GM11168 (cell line): ENCODE measurements around the gene PEX14.

Source experiments
- in situ Hi-C: fragments of 300-500 bp; cut with MboI; formaldehyde crosslinking; loops from one replicate; pipeline ENCODE4 v1.12.0; 2022; ENCODE audit warnings: low sequenced_read_pairs; ENCODE audit not compliant: unreplicated experiment

PEX14 gene

DNA sequence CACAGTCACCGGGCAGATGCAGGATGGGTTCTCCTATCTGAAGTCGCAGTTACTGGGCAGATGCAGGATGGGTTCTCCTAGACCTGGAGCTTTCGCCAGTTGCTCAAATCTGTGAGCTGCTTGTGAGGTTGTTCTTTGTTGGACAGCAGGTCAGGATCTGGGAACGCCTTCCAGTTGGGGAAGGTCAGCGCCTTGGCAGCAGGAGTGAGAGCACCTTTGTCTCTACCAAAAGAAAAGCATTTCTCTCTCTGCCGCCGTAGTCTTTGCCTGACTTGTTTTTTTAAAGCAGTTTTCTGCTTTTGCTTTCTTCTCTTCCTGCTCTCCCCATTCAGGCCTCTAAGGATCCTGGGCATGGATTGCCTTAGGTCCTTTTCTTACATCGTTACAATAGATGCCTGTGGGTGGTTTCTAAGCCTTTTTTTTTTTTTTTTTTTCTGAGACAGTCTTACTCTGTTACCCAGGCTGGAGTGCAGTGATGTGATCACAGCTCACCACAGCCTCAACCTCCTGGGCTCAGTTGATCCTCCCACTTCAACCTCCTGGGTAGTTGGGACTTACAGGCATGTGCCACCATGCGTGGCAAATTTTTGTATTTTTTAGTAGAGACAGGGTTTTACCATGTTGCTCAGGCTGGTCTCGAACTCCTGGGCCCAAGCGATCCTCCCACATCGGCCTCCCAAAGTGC is 15.7 kb downstream of the PEX14 start:
- in situ Hi-C loops, result loop anchor here (5.0 to 10.0 kb wide), 2 partner anchors 58 to 204 kb away; partner anchors contain the start of gene CENPS

DNA sequence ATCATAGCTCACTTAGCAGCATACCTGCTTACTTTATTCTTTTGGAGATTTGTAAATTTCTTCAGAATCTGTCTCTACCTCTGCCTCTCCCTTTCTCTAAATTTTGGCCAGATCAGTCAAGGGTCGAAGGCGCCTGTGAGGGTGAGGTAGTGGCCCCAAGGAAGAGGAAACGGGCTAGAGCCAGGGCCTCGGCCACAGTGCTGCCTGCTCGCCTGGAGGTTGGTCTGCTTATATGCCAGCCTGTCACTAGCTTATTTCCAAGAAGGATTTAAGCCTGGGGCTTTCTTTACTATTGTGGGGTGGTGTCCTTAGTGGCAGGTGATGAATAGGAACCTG is 19.6 kb downstream of the PEX14 start:
- in situ Hi-C loops, result loop anchor here (5.0 to 10.0 kb wide), 2 partner anchors 62 to 200 kb away; partner anchors contain the start of gene CENPS

DNA sequence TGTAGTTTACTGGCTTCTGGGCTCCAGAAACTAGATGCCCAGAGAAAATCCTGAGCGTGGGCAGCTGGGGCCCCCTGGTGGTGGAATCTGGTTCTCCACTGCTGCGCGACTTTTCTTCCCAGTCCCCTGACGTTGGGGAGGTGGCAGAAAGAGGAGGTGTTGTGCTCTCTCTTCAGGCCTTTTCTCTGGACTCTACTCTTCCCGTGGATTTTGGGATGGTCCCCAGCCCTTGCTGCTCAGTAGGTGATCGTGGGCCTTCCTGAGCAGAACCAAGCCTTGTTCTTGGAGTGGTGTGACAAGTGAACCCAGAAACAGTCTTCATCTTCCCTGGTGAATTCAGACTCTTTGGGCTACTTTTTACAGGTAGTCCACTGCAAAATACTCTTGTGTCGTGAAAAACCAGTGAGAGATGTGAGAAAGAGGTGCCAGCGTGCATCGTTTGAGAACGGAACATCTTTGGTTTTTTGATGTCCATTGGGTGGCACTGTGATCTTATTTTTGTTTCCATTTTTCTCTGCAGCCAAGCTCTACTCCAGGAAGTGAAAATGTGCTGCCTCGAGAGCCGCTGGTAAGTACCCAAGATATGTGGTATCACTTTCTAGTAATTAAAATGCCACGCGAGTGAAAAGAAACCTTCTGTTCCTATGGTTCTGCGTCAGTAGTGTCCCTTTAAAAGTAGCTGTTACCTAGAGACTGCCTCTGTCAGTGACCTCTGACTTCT is 20.2 kb downstream of the PEX14 start:
- in situ Hi-C loops, result loop anchor here (5.0 to 10.0 kb wide), 2 partner anchors 63 to 200 kb away; partner anchors contain the start of gene CENPS

DNA sequence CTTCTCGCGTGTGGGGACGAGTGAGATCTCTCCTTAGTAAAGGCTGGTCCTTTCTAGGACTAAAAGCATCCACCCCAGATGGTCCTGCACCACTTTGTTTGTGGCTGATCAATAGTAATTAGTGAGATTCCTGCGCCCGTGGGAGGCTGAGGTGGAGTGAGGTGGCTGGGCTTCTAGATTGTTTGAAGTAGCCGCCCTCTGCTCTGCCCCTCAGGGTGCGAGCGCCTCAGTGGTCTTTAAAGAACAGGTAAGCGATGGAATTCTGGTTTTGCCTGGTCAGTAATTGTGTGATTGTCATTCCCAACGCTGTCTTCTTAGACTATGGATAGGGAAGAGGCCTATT is 20.7 kb downstream of the PEX14 start:
- in situ Hi-C loops, result loop anchor here (10.0 kb wide), 1 partner anchor 199 kb away; no protein-coding TSS in a partner anchor

DNA sequence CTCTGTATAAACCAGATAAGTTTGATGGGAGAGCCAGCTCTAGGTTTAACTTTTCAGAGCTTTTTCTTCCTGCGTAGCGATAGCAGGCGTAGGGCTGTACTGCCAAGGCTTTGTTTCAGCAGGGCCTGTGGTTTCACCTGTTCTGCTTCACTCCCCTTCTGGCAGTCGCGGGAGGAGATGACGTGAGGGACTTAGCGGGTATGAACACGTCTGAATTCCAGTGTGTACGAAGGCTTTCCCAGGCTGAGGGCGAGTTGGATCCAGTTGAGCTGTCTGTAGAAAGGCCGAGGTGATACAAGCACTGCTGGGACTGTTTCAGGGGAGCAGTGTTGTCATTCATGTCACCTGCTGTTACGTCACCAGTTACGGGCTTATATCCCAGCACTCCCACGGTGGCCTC is 21.2 kb downstream of the PEX14 start:
- in situ Hi-C loops, result loop anchor here (10.0 kb wide), 1 partner anchor 199 kb away; no protein-coding TSS in a partner anchor

DNA sequence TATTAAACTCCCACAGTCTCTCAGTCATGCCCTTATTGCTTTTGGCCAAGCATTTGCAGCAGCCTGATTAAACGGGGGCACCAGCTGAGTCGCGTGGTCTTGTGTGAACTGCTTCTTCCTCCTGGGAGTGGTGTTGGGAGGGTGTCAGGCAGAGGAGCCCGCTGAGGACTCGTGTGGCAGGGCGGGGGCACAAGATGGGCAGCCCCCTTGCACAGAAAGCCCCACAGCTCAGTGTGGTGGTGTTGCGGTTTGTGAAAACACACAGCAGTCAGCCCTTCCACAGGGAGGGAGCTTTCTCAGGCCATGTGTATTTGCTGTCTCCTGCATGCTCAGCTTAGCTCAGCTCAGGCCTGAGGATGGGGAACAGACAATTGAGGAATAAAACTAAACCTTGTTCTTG is 22.4 kb downstream of the PEX14 start:
- in situ Hi-C loops, result loop anchor here (10.0 kb wide), 1 partner anchor 198 kb away; no protein-coding TSS in a partner anchor

DNA sequence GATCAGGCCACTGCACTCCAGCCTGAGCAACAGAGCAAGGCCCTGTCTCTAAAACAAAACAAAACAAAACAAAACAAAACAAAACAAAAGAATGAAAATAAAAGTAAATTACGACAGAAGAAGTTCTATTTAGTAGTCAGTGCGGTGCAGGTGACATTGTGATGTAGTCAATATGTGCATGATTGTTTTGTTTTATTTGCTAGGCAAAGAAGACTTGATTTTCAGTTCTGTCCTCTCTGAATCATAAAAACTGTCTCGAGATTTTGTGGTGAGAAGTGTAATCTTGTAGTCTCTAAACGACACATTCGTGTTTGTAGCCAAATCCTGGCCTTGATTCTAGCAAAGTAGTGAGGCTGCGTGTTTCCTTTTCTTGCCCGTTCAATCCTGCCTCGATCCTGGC is 23.5 kb downstream of the PEX14 start:
- in situ Hi-C loops, result loop anchor here (10.0 kb wide), 1 partner anchor 197 kb away; no protein-coding TSS in a partner anchor

DNA sequence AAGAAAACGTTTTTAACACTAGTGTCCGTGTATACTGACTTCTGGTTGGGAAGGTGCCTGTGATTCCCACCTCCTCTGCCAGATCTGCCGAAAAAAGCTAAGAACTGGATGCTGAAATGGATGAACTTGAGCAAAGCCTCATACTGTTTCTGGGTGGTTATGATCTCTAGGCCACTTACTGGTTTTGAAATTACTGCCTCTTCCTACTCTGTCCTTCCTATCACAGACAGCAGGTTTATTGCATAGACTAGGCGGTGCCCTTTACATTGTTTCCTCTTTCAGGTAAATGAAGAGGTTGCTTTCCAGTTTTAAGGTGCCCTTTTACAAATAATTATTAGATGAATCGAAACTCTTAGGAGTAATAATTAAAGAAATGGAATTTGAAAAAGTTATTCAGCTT is 27.5 kb downstream of the PEX14 start:
- in situ Hi-C loops, result loop anchor here (10.0 kb wide), 1 partner anchor 373 kb away; no protein-coding TSS in a partner anchor

DNA sequence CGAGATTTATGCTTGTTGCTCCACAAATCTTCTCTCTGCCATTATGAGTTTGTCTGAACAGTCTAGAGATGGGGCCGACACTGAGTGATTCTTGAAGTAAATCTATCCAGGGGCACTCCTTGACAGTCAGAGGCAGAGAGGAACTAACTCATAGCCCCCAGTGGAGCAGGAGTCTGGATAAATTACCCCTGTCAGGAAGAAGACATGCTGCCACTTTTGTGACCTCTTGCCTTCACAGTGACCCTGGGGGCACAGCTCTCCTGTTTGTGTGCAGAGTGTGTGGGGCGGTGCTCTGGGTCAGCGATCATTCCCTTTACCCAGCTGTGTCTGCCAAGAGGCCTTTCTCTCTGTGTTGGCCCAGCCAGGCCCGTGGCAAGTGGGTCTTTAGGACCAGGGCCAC is 29.5 kb downstream of the PEX14 start:
- in situ Hi-C loops, result loop anchor here (10.0 kb wide), 1 partner anchor 371 kb away; no protein-coding TSS in a partner anchor

DNA sequence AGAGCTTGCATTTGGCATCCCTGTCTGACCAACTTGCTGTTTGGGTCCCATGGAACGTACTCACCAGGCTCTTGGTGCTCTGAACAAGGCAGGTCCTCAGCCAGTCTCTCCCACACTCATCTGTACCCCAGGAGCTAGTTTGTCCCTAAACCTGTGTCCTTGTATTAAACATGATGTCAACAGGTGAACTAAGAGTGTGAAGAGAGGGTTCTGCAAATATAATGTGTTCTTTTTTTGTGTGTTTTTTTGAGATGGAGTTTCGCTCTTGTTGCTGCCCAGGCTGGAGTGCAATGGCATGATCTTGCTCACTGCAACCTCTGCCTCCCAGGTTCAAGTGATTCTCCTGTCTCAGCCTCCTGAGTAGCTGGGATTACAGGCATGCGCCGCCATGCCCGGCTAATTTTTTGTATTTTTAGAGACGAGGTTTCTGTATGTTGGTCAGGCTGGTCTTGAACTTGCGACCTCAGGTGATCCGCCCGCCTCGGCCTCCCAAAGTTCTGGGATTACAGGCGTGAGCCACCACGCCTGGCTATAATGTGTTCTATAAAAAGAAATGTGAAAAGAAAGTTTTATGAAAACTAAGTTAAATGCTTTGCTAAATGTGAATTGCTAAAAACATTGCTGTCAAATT is 31.4 kb downstream of the PEX14 start:
- in situ Hi-C loops, result loop anchor here (10.0 kb wide), 1 partner anchor 369 kb away; no protein-coding TSS in a partner anchor

DNA sequence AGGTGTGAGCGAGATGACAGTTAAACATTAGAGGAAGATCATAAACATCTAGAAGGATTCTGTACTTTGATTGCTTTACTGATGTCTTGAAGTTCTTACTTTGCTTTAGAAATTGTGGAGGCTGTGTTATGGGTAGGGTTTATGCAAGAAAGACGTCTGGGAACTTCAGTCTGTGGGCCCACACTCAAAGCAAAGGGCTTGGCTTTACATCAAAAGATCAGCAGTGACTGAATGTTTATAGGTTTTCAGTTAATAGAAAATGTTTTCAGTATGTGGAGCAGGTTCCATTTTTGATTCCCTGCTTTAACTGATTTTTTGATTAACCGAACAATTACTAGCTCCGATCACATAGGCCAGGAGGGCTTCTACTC is 31.9 kb downstream of the PEX14 start:
- in situ Hi-C loops, result loop anchor here (10.0 kb wide), 1 partner anchor 368 kb away; no protein-coding TSS in a partner anchor

DNA sequence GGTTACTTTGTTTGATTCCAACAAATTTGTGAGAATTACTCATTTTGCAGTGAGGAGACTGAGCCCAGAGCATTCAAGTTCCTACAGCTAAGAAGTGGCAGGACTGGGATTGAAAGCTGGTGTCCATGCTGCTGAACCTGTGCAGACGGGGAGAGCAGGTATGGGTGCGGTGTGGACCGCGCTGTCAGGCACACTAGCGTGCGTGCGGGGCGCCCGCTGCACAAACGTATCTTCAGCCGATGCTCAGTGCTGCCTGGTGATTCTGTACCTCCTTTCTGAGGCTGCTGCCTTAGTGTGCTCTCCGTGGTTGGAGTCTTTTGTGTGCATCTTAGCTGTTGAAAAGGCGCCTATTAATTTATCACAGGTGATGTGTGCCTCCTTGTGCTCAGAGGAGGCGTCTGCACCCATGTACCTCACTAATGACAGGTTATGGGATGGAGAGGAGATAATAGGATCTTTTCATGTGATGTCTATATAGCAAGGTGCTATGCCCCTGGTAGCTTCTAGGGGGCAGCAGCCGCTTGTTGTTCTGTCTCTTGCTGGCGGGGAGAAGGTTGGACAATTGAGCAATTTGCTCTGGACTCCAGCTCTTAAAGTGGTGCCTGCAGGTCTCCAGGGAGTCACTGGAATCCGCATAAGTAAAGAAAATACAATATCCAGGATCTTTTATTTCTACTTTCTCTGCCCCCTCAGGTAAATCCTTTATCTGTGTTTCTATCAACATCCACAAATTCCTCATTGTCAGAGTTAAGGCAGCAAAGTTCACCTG is 32.5 kb downstream of the PEX14 start:
- in situ Hi-C loops, result loop anchor here (10.0 kb wide), 1 partner anchor 368 kb away; no protein-coding TSS in a partner anchor

DNA sequence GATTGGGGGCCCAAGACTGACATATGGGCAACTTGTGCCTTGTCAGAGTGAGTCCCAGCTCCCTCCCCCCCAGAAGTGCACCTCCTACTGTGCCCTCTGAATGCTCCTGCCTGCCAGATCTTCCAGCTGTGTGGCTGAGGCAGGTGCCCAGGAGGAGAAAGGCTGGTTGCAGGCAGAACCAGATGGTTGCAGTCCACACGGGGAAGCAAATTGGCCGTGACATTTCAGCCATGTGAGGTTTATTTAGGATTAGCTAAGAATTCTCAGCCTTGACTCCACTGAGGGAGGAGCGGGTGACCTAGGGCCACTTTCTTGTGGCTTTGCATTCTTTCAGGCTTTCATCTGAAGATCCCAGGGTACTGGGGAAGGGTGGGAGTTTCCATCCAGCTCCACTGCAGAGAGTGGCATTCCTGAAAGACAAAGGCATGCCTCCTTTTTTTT is 33.8 kb downstream of the PEX14 start:
- in situ Hi-C loops, result loop anchor here (10.0 kb wide), 1 partner anchor 366 kb away; no protein-coding TSS in a partner anchor

DNA sequence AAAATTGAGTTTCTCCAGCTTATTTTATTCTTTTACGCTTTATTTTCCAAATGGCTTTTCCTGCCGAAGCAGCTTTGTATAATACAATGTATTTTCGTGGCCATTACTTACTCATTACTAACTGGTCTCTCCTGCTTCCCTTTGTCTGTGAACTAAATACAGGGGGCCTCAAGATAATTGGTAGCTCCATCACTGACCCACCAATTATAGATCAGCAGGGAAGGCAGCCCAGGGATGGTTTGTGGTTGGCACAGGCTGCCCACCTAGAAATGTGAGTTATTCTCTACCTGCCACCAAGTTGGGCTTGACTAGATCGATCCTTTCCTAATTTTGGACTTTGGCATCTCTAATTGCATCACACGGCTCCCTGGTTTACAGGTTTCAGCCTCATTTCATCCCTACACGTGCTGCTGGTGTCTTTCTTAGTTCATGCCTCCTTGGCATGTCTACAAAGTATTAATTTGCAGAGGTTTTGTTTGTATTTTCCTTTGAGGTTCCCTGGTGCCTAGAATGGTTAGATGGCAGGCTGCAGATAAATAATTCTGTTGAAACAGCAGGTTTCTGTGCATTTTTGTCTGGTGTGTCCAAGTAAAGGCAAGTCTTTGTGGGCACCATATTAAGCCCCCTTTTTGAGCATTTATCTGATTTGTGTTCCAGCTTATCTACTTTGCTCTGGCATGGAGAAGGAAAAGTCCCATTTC is 35.2 kb downstream of the PEX14 start:
- in situ Hi-C loops, result loop anchor here (10.0 kb wide), 1 partner anchor 365 kb away; no protein-coding TSS in a partner anchor

DNA sequence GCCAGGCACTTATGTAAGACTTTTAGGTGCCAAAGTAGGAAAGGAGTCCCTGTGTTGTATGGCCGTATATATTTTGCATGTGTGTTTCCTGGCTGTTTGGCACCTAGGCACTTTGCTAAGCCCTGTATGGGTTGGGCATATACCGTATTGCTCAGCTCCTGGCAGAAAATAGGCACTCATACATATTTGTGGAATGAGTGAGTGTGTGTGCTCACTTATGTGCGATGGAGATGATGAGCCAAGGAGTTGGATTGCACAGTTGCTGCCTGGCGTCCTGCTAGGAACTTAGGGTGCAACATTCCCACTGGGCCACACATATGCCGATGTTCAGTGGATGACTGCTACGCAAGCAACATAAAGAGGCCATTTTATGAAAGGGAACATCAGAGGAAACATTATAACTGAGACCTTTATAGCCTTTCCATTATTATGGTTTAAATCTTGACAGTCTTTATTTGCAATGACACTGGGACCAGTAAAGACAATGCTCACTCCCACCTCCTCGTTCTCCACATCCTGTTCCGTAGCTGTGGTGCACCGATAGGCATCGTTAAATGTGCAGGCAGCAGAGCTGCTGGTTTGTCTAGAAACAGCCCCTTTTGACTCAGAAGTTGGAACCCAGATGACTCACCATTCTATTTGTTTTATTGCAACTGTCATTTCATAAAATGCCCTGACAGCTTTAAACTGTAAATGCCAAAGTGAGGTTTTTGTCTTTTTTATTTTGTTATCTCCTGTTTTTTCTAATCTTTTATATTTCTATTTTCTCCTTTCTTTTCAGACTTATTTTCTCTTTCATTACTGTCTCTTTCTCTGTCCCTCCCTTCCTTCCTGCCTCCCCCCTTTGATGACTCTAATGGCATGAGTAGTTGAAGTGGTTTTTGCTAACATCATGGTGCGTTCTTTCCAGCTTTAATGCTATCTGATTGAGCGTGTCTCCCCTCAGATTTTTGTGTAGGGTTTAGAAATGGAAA is 36.1 kb downstream of the PEX14 start:
- in situ Hi-C loops, result no loop called here

DNA sequence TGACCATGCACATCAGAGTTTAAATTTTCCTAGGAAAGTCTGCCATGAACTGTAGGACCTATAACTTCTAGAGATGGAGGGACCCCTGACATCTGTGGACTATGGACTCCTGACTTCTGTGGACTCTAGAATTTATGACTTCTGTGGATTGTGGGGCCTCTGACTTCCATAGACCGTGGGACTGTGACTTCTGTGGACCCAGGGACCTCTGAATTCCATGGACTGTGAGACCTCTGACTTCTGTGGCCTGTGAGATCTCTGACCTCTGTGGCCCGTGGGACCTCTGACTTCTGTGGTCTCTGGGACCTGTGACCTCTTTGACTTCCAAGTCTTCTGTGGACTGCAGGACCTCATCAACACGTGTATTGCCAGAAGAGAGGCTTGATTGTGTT is 36.7 kb downstream of the PEX14 start:
- in situ Hi-C loops, result no loop called here

DNA sequence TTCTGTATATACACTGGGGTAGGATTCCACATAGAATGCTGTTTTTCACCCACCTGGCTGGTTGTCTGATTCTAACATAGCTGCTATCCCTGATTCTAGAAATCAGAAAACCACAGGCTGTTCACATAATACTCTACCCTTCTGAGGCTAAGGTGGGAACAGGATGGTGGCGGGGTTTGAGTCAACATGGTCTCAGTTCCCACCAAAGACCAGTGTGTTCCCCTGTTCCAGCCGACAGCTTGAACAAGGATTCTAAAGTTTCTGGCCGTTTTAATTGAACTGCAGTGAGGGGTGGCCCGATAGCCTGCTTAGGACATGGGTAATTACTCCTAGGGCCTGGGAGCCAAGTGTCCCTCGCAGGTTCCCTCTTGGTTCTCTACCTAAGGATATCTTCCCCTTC is 38.4 kb downstream of the PEX14 start:
- in situ Hi-C loops, result no loop called here
